Islet precursor cell (in vitro differentiated cells): ENCODE measurements around the gene SLC25A44.
"Not testable (repeated sequence)": the region's sequence is repeated elsewhere in the genome, so short reads cannot be mapped to it uniquely, and the experiment has no call there.

Experiments used
- DNase-seq: peaks from one replicate; pipeline ENCODE4 v3.0.0-alpha.2; 2018

The SLC25A44 gene

DNA sequence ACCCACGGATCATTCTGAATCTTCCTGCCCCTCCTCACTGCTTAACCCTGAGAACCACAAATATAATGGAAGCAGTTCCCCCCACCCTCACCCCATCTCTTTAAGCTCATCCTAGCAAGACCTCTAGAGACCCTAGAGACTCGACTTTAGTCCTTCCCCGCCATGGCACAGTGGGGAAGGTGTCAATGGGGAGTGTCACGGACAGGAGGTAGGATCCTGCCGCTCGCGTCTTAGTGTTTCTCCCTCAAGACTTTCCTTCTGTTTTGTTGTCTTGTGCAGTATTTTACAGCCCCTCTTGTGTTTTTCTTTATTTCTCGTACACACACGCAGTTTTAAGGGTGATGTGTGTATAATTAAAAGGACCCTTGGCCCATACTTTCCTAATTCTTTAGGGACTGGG lies 18.2 kb downstream of the SLC25A44 start:
- DNase-seq = no peak

DNA sequence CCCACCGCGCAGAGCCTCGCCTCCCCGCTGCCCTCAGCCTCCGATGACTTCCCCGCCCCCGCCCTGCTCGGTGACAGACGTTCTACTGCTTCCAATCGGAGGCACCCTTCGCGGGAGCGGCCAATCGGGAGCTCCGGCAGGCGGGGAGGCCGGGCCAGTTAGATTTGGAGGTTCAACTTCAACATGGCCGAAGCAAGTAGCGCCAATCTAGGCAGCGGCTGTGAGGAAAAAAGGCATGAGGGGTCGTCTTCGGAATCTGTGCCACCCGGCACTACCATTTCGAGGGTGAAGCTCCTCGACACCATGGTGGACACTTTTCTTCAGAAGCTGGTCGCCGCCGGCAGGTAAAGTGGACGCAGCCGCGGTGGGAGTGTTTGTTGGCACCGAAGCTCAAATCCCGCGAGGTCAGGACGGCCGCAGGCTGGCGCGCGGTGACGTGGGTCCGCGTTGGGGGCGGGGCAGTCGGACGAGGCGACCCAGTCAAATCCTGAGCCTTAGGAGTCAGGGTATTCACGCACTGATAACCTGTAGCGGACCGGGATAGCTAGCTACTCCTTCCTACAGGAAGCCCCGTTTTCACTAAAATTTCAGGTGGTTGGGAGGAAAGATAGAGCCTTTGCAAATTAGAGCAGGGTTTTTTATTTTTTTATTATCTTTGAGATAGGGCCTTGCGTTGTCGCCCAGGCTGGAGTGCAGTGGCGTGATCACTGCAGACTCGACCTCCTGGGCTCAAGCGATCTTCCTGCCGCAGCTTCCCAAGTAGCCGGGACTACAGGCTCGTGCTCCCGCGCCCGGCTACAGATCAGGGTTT lies 19.1 kb downstream of the SLC25A44 start, which contains the start of gene PMF1:
Gene PMF1 (plus strand): TSS at position 175 of the 811 bp plus-strand sequence. CDS start 9 bp downstream, at position 184.
- DNase-seq = peak; percentile 99

- no peak for DNase-seq
Observed at GRCh38 chr1:156213644-156213966, 19.7 kb downstream of the SLC25A44 start.

- DNase-seq = no peak
Observed at GRCh38 chr1:156214024-156214748, 20.3 kb downstream of the SLC25A44 start.

DNA sequence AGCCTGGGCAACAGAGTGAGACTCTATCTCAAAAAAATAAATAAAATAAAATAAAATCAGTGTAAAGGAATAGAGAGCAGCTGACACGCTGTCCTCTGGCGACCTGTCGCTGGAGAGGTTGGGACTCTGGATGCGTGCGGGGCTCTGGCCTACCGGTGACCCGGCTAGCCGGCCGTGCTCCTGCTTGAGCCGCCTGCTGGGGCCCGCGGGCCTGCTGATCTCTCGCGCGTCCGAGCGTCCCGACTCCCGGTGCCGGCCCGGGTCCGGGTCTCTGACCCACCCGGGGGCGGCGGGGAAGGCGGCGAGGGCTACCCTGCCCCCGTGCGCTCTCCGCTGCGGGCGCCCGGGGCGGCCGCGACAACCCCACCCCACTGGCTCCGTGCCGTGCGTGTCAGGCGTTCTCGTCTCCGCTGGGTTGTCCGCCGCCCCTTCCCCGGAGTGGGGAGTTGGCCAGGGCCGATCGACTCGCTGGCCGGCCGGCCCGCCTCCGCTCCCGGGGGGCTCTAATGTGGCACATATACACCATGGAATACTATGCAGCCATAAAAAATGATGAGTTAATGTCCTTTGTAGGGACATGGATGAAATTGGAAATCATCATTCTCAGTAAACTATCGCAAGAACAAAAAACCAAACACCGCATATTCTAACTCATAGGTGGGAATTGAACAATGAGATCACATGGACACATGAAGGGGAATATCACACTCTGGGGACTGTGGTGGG lies 22.6 kb downstream of the SLC25A44 start:
- DNase-seq = not testable (repeated sequence)

DNA sequence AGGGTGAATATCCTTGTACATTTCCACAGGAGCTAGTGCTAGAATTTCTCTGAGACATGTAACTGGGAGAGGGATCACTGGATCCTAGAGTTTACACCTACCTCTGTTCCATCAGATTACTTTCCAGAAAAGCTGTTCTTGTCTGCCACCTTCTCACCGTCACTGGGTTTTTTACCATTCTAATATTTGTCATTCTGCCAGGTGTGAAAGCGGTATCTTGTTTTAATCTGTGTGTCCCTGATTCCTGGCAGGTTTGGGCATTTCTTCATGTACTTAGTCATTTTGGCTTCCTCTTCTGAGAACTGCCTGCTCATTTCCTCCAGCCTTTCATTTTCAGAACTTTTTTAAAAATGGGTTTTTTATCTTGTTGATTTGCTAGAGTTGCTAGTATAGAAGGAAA lies 24.0 kb downstream of the SLC25A44 start:
- no peak for DNase-seq

GRCh38 chr1:156220226-156220625 lies 26.3 kb downstream of the SLC25A44 start:
- no peak for DNase-seq

DNA sequence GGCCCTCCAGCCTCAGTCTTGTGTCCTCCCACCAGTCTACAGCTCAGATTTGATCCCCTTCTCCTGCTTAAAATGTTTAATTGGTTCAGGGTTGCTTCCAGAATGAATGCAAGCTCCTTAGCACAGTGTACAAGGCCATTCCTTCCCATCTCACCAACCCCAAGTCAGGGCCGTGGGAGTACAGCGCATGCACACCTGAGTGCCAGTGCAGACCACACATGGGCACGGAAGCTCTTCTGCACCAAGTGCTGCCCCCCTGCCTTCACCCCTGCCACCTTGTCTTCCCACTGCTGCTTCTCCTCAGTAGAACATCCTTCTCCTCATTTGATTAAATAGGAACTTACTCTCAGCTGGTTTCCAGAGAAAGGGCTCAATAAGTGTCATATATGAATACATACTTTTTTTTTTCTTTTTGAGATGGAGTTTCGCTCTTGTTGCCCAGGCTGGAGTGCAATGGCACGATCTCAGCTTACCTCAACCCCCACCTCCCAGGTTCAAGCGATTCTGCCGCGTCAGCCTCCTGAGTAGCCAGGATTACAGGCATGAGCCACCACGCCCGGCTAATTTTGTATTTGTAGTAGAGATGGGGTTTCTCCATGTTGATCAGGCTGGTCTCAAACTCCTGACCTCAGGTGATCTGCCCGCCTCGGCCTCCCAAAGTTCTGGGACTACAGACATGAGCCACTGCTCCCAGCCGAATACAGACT lies 28.2 kb downstream of the SLC25A44 start:
- no peak for DNase-seq

DNA sequence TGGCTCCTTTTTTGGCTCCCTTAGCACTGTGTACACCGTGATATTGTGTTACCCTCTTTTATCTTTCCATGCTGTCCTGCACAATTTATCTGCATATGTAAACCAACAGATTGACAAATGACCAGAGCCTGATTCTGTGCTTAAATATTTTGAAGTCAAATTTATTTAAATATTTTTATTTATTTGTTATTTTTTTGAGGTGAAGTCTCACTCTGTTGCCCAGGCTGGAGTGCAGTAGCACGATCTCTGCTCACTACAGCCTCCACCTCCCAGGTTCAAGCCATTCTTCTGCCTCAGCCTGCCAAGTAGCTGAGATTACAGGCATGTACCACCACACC lies 31.7 kb downstream of the SLC25A44 start:
- no peak for DNase-seq

DNA sequence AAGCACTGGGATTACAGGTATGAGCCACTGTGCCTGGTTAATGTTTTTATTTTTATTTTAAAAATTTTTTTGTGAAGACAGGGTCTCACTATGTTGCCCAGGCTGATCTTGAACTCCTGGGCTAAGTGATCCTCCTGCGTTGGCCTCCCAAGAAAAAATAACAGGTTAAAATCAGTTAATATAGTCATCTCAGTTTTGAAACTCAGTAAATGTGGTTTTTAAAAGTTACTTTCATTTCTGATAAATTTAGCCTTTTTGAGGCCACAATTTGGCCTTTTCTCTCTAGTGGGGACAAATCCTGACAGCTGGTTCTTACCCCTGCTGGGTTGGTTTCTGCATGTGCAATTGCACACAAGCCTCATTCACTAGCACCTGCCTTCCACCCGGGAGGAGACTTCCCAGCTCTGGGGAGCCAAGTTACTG lies 32.2 kb downstream of the SLC25A44 start:
- DNase-seq = no peak

DNA sequence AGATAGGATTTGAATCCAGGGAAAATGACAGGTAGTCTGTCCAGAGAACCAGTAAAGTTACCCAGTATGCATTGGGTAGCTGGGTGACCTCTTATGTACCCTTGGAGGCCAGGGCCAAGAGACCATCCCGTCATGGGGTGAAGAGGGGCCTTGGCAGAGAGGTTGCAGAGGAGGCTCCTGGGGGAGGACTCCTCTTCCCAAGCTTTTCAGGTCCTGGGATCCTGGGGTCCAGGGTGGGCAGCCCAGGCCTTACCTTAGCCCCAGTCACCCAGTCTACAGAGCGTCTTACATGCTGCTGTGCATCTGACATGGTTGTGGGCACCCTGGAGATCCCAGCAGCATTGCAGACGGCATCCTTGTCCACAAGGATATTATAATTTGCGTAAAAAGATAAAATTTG lies 32.9 kb downstream of the SLC25A44 start:
- DNase-seq = no peak

DNA sequence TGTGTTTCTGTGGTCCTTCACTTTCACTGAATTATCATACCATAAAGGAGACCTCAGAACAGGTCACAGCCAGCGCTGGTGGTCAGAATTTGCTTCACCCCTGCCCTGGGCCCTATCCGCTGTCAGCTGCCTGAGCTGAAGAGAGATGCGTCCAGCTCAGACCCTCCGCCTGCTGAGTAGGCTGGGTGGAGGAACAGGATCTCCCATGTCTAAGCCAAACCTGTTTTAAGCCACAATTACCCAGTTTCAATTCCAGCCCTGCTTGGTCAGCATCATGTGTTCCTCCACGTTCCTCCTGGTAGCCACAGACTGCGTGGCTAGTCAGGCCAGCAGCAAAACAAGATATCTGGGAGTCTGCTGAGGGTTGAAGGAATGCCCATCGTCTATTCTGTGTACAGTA lies 34.6 kb downstream of the SLC25A44 start:
- DNase-seq = peak; percentile 68

DNA sequence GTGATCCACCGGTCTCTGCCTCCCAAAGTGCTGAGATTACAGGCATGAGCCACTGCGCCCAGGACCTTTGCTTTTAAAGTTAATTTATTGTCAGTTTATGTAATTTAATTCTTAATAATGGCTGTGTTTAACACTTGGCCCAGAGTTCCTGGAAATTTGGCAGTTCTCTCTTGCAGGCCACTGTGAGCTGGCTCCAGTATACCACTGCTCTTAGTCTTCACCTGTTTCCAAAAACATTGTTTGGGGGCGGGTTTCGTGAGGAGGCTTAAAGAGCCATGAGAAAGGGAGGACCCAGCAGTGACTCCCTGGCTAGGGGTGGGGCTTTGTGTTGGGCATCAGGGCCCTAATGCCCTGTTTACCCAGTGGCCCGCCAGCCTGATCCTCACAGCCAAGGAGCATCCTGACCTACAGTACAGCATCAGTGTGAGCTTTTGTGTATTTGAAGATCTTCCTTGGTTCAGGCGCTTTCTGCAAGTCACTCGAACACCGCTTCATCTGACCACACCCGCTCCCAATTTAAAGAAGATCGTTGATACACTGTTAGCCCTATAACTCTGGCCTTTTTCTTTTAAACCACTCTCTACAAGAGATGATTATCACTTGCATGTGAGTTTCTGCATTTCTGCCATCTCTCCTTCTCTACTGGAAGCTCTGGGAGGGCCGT lies 36.0 kb downstream of the SLC25A44 start:
- no peak for DNase-seq

- DNase-seq = no peak
Observed at GRCh38 chr1:156230473-156230837, 36.6 kb downstream of the SLC25A44 start.

- DNase-seq = peak; percentile 81
Observed at GRCh38 chr1:156232201-156232894, 38.4 kb downstream of the SLC25A44 start.

GRCh38 chr1:156233426-156234127 lies 39.7 kb downstream of the SLC25A44 start:
- peak; percentile 67 for DNase-seq

- DNase-seq = no peak
Observed at GRCh38 chr1:156236164-156236563, 42.3 kb downstream of the SLC25A44 start.

DNA sequence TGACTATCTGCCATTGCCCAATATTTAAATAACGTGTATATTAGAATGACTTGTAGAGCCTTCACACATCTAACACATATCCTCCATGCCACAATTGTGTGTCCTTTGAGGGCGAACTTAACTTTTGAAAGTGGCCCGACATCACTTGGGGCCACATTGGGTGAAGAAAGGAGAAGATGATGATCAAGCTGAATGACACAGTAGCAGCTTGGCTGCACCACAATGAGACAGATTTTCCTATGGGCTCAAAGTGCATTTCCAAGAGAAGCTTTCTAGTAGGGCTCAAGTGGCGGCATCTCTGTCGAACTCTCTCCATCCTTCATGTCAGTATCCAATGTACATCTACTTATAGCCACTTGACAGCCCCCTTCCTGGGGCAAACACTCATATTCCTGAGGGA lies 44.3 kb downstream of the SLC25A44 start:
- no peak for DNase-seq

GRCh38 chr1:156241311-156241811 lies 47.5 kb downstream of the SLC25A44 start:
- peak; percentile 60 for DNase-seq

- DNase-seq = peak; percentile 54
Observed at GRCh38 chr1:156241926-156242325, 48.0 kb downstream of the SLC25A44 start, which contains the start of gene BGLAP. Gene BGLAP (plus strand): TSS chr1:156242184. CDS start chr1:156242232, 48 bp downstream.

DNA sequence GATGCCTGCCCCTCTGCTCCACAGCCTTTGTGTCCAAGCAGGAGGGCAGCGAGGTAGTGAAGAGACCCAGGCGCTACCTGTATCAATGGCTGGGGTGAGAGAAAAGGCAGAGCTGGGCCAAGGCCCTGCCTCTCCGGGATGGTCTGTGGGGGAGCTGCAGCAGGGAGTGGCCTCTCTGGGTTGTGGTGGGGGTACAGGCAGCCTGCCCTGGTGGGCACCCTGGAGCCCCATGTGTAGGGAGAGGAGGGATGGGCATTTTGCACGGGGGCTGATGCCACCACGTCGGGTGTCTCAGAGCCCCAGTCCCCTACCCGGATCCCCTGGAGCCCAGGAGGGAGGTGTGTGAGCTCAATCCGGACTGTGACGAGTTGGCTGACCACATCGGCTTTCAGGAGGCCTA lies 48.8 kb downstream of the SLC25A44 start:
- no peak for DNase-seq
